HG02588 (cell line): Measurements from ENCODE around the gene CAP2.
"Not testable (repeated sequence)": the region's sequence is repeated elsewhere in the genome, so short reads cannot be mapped to it uniquely, and the experiment has no call there.

Source experiments
- ATAC-seq: cut with Tn5 transposase; IDR thresholded peaks from one replicate; pipeline ENCODE4 v1.9.1; 2021; ENCODE audit warnings: mild to moderate bottlenecking, moderate library complexity; ENCODE audit not compliant: unreplicated experiment

The CAP2 gene

GRCh38 chr6:17501442-17501841 is 108.0 kb downstream of the CAP2 start:
- ATAC-seq, result no peak

GRCh38 chr6:17501982-17502704 is 108.7 kb downstream of the CAP2 start:
- no peak for ATAC-seq

- no peak for ATAC-seq
Measured at GRCh38 chr6:17503051-17503450, 109.7 kb downstream of the CAP2 start.

DNA sequence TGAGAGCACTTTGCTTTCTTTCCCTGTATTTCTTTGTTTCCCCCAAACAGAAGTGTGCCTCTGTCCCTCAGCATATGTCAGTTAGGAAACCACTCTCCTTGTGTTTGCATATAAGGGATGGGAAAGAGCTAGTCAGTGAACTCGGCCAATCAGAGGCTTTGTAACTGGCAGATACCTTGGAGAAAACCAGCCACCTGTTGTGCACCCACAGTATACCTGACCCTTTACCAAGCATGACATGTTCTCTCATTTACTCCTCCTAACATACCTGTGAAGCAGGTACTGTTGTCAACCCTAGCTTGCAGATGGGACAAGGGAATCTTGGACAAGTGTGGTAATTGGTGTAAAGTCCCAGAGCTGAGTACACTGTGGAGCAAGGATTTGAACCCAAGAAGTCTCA is 110.6 kb downstream of the CAP2 start:
- no peak for ATAC-seq

GRCh38 chr6:17505062-17505476 is 111.7 kb downstream of the CAP2 start:
- ATAC-seq, result no peak

DNA sequence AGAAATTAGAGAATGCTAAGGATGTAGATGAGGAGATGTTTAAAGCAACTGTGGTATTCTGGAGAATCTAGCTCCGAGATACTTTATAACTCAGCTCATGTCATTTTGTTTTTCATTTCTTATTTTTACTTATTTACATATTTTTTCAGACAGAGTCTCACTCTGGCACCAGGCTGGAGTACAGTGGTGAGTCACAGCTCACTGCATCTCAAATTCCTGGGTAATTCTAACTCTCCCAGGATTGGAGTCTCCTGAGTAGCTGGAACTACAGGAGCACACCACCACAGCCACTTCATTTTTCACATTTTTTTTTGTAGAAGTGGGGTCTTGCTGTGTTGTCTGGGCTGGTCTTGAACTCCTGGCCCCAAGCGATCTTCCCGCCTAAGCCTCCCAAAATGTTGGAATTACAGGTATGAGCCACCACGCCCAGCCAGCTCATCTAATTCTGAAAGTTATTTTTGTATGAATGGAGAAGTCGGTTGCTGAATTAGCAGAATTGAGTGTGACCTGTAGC is 112.4 kb downstream of the CAP2 start:
- no peak for ATAC-seq

DNA sequence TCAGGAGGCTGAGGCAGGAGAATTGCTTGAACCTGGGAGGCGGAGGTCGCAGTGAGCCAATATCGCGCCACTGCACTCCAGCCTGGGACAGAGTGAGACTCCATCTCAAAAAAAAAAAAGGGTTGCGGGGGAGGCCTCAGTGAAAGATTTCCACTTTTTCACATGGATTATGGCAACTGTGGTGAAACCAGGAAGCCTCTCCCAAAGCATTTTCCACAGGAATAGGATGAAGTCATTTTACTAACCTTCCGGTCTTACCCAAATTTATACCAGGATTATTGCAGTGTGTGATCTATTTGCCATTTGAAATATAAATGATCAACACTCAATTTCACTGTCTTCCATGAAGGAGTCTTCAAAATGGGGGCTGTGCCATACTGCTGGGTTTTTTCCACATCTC is 113.1 kb downstream of the CAP2 start:
- ATAC-seq, result no peak

DNA sequence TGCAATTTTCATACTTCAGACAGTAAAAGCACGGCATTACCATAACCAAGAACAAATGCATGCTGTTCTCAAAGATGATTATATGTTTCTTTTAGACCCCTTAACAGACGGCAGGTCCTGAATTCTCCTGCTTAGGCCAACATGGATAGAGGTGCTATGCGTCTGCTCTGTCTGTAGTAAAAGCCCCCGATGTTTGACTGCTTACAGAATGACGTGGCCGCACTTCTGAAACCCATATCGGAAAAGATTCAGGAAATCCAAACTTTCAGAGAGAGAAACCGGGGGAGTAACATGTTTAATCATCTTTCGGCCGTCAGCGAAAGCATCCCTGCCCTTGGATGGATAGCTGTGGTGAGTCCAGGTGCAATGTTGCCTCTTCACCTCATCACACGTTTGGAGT is 113.6 kb downstream of the CAP2 start:
- no peak for ATAC-seq

DNA sequence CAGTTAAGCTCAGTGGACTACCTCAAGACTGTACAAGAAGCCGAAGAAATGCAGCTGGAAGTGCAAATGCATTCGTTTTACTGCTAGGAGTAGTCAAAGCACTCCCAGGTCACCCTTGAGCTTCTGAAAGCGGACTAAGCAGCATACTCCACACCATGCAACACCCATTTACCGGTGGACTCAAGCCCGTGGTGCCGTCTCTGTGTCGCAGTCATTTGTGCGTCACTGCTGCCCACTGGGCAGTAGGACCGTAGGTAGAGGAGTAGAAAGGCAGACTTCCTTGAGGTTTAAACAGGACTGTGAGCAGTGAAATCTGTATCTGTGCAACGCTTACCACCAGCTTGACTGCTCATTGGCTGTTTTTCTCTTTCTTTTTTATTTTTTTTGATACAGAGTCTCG is 117.7 kb downstream of the CAP2 start:
- ATAC-seq, result no peak

DNA sequence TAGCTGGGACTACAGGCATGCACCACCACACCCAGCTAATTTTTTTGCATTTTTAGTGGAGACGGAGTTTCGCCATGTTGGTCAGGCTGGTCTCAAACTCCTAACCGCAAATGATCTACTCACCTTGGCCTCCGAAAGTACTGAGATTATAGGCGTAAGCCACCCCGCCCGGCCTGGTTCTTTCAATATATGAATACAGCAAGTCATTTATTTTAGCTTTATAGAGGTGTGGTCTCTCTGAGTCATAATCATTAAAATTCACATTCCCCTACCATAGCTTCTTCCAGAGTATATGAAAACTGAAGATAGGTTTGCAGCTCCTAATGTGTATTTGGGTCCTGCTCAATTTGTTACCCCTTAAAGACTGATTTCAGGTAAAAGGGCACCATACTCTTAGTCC is 118.2 kb downstream of the CAP2 start:
- no peak for ATAC-seq

GRCh38 chr6:17519120-17519519 is 125.7 kb downstream of the CAP2 start:
- no peak for ATAC-seq

- no peak for ATAC-seq
Measured at GRCh38 chr6:17525637-17526036, 132.2 kb downstream of the CAP2 start.

- no peak for ATAC-seq
Measured at GRCh38 chr6:17527076-17527475, 133.7 kb downstream of the CAP2 start.

DNA sequence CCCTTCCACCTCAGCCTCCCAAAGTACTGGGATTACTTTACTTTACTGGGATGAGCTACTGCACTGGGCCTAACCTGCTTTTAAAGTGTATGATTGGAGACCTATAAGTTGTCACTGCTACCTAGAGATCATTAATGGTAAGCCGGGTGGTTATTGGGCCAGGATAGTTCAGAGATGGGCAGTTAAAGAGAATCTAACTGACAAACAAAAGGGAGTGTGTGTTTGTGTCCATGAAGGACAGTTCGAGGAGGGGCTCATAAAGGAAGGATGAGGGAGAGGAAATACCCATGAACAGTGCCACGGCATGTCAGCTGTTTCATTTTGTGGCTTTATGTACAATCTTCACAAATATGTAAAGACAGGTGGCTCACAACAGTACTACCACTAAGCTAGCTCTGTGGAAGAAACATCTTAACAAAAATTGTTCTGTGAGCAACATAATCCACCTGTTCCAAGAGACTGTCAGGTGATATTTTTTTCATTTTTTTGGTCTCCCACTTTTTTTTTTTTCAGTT is 137.0 kb downstream of the CAP2 start:
- ATAC-seq, result no peak

- ATAC-seq, result peak; percentile 79
Measured at GRCh38 chr6:17536586-17536985, 143.2 kb downstream of the CAP2 start.

GRCh38 chr6:17542243-17542642 is 148.8 kb downstream of the CAP2 start:
- ATAC-seq, result no peak

DNA sequence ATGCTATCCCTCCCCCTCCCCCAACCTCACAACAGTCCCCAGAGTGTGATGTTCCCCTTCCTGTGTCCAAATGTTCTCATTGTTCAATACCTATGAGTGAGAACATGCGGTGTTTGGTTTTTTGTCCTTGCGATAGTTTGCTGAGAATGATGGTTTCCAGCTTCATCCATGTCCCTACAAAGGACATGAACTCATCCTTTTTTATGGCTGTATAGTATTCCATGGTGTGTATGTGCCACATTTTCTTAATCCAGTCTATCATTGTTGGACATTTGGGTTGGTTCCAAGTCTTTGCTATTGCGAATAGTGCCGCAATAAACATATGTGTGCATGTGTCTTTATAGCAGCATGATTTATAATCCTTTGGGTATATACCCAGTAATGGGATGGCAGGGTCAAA is 152.3 kb downstream of the CAP2 start:
- ATAC-seq, result not testable (repeated sequence)

- no peak for ATAC-seq
Measured at GRCh38 chr6:17551383-17551958, 158.1 kb downstream of the CAP2 start.

DNA sequence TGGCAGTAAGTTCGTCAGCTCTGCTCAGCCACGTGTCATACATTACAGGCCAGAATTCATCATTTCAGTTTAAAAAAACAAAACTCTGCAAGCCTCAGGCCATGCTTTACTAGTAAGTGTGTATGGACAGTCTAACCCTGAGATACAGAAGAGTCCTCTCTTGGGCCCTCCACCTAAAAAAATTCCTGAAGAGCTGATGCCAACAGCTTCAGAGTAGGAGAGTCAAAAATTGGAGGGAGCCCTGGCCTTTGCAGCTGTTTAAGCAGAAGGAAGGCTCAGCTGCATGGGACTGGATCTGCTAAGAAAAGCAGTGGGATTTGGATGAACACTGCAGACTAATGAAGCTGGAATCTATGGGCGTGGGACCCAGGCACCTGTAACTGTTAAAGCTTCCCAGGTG is 159.5 kb downstream of the CAP2 start:
- ATAC-seq, result no peak

GRCh38 chr6:17556014-17556413 is 162.6 kb downstream of the CAP2 start:
- ATAC-seq, result no peak

DNA sequence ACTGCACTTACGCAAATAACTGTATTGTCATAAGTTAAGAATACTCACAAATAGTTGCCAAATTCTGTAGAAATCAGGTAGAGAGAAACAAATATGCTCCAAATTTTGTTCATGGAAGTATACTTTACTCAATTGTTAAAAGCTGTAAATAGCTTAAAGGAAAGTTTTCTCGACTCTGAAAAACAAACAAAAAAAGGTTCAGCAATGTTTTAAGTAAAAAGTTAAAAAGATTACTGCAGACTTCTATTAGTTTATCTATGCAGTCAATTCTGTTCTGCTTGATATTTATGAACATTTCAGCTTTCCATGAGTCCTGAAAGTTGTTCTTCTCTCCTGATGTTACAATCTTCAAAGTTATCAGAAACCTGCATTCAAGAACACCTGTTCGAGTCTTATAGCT is 169.2 kb downstream of the CAP2 start:
- no peak for ATAC-seq

DNA sequence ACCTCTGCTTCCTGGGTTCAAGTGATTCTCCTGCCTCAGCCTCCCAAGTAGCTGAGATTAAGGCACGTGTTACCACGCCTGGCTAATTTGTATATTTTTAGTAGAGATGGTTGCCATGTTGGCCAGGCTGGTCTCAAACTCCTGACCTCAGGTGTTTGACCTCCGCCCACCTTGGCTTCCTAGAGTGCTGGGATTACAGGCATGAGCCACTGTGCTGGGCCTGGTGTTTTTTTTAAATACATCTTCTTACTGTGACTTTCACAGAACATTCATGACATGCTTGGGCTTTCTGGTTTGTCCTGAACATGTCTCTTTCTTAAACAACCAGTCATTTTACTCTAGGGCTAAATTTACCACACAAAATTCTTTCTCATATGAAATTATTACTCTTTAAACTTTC is 172.0 kb downstream of the CAP2 start:
- no peak for ATAC-seq
